ENCODE results near the gene PLEKHO1.

GRCh38 chr1:150148837-150149270, 862 bp upstream of the PLEKHO1 start:
- TF ChIP-seq CTCF (IDR thresholded peaks at IDR 0.05) (no peak), POLR2A (IDR thresholded peaks at IDR 0.05) (no peak)
